HG02588 (cell line): Measurements from ENCODE around the gene ATF7IP.

Experiments
- ATAC-seq: cut with Tn5 transposase; IDR thresholded peaks from one replicate; pipeline ENCODE4 v1.9.1; 2021; ENCODE audit warnings: mild to moderate bottlenecking, moderate library complexity; ENCODE audit not compliant: unreplicated experiment

Gene ATF7IP

DNA sequence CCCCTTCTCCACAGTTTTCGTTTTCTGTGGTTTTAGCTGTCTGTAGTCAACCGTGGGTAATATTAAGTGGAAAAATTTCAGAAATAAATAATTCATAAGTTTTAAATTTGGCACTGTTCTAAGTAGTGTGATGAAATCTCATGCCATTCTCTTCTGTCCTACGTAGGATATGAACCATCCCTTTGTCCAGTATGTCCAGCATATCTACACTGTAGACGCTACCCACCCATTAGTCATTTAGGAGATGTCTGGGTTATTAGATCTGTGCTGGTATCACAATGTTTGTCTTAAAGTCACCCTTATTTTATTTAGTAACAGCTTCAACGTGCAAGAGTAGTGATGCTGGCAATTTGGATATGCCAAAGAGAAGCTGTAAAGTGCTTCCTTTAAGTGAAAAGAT is 44.7 kb downstream of the ATF7IP start:
- no peak for ATAC-seq

DNA sequence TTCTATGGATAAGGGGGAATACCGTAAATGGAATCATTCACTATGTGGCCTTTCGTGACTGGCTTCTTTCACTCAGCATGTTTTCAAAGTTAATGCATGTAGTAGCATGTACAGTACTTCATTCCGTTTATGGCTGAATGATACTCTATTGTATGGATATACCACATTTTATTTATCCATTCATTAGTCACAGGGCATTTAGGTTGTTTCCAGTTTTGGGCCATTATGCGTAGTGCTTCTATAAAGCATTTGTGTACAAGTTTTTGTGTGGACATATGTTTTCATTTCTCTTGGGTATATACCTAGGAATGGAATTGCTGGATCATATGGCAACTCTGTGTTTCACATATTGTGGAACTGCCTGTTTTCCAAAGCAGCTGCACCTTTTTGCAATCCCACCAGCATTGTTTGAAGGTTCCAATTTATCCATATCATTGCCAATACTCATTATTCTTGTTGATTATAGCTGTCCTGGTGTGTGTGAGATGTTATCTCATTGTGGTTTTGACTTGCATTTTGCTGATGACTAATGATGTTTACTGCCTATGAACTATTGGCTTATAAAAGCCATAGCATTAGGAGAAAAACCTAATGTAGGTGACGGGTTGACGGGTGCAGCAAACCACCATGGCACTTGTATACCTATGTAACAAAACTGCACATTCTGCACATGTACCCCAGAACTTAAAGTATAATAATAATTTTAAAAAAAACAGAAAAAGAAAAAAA is 45.5 kb downstream of the ATF7IP start:
- no peak for ATAC-seq

DNA sequence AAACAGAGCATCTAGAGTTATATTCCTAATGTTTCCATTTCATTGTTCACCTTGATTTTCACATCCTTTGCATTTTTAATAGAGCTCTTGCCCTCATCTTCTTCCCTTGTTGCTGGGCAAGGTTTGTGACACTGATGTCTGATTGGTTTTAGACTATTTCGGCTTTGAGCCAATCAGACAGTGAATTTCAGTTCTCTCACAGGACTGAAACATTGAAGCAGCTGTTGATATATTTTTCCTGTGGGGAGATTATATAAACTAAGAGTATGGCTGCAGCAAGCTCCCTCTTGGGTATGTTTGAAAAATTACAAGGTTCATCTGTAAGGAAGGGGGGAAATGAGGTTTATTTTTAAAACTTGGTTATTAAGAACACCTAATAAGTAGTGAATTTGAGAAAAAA is 51.2 kb downstream of the ATF7IP start:
- no peak for ATAC-seq

DNA sequence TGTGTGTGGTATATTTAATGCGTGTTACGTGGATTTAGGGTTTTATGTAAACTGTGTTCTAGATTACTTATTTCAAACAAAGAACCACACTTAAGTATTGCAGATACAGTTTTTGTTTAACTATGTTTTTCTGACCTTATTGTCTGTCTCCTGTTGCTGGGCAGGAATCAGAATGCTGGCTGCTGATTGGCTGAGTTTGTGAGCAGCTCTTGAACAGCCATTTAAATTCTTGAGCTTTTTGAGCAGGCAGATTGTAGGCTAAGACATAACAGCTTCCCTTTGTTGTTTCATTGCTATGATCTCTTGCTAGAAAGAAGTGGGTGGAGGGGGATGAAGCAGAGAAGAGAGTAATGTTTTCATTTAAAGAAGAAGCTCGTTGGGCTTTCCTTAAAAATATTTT is 52.2 kb downstream of the ATF7IP start:
- ATAC-seq, result no peak

DNA sequence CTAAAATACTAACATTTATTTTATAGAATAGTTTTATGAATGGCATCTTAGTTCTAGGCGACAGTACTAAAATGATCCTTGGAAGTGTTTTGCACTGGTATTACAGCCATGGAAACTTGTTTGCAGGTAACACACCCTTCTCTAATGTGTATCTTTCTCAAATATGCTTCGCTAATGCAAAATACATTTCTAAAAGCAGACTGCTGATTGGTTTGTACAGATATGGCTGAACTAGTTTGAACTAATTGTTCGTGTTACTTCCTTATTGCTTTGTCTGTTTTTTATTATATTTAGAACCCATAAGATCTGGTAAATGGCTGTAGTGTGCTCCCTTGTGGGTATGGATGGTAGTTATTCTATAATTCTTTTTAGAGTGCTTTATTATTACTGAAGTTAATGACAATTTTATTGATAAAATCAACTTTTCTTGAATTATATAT is 53.0 kb downstream of the ATF7IP start:
- ATAC-seq, result no peak

DNA sequence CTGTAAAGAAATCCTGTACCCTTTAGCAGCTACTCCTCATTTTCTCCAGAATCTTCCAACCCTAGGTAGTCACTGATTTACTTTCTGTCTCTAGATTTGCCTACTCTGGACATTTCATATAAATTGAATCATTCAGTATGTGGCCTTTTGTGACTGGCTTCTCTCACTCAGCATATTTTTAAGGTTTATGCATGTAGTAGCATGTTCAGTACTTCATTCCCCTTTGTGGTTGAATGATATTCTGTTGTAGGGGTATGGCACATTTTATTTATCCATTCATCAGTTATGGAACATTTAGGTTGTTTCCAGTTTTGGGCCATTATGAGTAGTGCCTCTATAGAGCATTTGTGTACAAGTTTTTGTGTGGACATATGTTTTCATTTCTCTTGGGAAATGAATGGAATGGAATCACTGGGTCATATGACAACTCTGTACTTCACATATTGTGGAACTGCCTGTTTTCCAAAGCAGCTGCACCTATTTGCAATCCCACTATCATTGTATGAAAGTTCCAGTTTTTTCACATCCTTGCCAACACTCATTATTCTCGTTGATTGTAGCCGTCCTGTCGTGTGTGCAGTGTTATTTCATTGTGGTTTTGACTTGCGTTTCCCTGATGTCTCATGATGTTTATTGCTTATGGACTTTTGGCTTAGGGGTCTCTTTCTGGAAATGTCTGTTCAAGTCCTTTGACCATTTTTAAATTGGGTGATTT is 57.2 kb downstream of the ATF7IP start:
- ATAC-seq, result no peak

DNA sequence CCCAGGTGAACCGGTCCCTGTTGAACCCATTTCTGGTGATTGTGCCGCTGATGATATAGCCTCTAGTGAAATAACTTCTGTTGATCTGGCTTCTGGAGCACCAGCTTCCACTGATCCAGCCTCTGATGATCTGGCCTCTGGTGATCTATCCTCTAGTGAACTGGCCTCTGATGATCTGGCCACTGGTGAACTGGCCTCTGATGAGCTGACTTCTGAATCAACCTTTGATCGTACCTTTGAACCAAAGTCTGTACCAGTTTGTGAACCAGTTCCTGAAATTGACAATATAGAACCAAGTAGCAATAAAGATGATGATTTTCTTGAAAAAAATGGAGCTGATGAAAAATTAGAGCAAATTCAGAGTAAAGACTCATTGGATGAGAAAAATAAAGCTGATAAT is 59.1 kb downstream of the ATF7IP start:
- ATAC-seq, result no peak

DNA sequence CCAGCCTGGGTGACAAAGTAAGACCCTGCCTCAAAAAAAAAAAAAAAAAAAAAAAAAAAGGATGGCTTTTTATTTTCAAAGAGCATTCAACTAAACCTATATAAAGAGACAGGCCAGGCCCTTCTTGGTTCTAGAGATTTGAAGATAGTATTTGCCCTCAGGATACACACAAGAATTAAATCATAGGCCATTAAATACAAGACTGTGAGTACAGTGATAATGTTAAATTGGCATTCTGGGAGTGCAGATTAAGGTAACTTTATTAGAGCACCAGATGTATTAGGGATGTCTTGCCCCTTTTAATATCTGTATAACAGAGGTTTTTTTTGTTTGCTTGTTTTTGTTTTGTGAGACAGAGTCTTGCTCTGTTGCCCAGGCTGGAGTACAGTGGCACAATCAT is 61.3 kb downstream of the ATF7IP start:
- ATAC-seq, result no peak

DNA sequence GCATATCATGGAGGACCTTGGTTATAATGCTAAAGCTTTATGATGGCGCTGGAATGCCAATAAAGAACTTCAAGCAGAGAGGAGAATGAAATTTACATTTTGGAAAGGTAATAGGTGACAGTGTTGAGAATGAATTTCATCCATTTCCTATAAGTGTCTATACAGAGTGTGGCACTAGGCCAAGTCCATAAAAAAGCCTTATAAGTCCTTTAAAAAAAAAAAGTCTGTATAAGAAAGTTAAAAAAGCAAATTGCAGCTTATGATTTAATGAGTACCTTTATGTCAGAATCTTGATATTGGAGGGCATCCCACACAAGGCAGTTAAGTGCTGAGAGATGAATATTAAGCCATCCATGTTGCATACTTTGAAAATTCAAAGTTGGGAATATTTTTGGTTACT is 62.4 kb downstream of the ATF7IP start:
- ATAC-seq, result no peak

DNA sequence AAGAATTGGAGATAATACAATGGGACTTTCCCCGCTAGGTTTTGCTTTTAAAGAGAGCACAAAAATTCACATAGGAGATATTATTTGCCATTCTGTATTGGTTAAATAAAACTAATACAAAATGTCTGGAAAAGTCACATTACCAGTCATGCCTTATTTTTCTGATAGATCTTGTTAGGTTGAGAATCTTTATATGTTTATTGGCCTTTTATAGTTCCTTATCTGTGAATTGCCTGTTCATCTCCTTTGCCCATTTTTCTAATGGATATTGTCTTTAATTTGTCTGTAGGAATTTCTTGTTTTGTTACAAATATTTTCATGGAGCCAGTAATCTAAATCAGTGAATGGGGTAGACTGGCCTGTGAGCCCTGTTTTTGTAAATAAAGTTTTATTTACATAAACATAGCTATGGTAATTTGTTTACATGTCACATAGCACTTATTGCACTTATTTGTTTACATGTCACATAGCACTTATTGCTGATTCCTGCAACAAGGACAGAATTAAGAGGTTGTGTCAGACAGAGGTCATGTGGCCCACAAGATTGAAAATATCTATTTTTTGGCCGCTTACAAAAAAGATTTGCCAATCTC is 65.0 kb downstream of the ATF7IP start:
- ATAC-seq, result no peak

DNA sequence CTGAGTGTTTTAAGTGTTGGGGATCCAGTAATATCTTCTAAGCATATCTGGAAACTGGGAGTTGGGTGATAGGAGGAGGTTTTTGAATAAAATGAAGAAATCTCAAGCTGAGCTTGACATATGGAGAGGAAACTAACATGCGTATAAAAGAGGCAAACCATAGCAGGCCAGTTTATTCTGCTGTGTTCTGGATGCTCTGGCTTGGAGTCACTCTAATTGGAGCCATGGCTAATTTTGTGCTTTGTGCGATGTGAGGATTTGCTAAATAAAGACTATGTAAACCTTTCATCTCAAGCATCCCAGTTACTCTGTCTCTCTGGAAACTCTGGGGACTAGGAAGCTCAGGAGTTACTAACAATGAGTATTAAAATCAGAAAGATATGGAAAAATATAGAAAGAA is 66.5 kb downstream of the ATF7IP start:
- ATAC-seq, result no peak

DNA sequence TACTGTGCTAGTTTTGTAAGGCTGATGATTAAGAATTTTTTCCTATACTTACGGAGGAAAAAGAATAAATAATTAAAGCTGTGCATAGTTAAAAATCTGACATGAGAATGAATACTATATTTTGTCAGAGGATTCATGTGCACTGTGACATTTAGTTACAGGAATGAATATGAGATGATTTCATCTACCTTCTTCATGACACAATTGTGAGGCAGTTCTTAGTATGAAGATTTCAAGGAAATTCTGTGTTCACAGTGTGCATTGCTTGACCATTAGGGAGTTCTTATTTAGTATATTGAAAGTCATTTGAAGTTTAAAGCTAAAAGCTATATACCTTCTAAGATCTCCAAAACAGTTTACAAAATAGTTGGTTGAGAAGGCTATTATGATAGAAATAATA is 70.1 kb downstream of the ATF7IP start:
- no peak for ATAC-seq

DNA sequence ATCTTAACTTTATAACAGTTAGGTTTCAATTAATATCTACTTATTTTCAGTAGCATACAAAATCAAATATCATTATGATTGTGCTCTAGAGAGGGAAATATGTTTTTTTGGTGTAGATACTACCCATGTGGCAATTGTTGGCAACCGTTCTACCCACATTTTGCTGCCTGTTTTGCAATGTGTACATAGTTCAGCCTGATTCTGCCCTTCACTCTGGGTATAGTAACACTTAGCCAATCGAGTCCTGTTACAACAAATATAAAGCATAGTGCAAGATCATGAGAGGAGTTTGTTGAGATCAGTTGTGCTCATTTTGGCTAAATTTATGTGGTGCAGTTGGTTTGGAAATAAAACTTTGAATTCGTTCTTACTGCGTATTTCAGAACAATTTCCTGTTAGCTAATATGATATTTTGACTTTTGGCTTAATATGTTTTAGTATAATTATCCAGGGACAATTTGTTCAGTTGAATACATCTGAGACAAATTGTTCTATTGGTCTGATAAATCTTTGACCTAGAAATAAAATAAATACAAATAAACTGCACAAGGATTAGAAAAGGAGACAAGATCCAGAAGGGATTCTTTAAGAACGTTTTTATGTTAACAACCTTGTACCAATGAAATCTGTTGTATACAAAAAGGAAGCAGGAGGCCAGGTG is 76.9 kb downstream of the ATF7IP start:
- no peak for ATAC-seq

DNA sequence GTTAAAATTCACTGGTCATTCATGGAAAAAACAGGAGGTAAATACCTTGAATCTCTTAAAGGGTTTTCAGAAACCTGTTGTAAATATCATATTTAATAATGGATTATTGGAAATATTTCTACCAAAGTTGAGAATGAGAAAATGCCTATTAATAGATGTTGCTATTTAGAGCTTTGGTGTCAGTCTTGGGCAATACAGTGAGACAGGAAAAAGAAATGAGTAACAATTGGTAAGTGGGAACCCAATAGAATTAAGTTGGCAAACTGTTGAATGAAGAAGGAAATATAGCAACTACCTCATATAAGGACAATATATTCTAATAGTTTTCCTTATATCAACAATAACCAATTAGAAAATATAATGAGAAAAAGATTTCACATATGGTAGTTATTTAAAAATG is 78.0 kb downstream of the ATF7IP start:
- ATAC-seq, result no peak

DNA sequence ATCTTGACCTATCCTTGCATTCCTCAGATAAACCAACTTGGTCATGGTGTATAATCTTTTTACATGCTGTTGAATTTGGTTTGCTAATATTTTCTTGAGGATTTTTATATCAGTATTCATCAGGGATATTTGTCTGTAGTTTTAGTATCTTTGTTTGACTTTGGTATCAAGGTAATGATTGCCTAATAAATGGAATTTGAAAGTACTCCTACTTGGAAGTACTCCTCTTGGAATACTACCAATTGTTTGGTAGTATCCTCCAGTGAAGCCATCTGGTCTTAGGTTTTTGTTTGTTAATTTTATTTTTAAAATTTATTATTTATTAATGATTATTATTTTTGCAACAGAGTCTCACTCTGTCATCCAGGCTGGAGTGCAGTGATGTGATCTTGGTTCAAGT is 85.0 kb downstream of the ATF7IP start:
- ATAC-seq, result no peak

DNA sequence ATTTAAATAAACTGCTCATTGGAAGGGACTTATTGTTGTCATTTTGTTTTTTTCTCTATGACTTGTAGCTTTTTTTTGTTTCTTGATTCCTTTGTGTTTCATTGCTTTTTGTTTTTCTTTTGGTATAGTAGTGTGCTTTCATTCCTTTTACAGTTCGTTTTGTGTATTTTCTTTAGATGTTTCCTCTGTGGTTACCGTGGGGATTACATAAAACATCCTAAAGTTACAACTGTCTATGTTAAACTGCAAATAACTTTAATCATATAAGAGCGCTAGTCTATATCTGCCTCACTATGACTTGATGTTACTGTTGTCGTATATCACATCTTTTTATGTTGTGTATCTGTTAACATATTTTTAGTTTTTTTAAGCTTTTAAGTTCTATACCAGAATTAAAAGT is 86.9 kb downstream of the ATF7IP start:
- no peak for ATAC-seq

DNA sequence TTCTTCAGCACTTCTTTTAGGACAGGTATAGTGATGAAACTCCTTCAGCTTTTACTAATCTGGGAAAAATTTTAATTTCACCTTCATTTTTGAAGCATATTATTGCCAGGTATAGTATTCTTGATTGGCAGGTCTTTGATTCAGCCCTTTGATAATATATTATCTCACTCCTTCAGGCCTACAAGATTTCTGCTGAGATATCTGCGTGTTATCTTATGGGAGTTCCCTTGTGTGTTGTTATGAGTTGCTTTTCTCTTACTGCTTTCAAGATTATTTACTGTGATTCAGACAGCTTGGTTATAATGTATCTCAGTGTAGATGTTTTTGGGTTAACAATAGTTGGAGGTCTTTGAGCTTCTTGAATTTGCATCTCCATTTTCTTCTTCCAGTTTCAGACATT is 87.4 kb downstream of the ATF7IP start:
- ATAC-seq, result no peak

DNA sequence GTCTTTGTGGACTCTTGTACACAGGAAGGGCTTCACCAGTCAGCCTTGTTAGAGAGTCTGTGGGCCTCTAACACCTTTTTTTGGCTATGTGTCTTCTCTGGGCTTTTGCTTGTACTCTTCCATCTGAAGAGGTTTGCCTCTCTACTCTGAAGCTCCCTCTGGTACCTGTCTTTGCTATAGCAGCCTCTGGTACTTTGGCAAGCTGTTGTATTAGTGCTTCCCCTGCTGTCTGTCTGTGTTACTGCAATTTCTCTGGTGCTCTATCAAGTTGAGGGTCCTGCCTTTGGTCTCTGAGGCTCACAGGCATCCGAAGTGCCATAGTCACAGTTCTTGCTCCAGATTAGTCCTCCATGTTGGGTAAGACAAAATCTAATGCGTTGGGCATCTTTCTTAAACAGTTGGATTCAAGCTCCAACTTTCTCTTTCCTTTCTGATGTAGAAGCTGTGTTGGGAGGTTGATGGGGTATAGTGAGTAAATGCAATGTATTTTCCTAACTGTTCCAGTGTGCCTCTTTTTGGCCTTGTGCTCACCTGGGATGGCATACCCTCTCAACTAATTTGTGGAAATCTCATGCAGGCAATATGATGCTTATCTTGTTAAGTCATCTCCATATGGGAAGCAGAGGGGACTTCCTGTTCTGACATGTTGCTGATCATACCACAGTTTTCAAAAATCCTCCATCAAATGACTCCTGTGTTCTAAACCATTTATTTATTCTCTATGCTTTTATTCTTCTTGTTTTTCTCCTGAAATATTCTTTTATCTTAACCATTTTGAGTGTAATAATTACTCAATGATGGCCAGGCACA is 88.8 kb downstream of the ATF7IP start:
- peak; percentile 69 for ATAC-seq

DNA sequence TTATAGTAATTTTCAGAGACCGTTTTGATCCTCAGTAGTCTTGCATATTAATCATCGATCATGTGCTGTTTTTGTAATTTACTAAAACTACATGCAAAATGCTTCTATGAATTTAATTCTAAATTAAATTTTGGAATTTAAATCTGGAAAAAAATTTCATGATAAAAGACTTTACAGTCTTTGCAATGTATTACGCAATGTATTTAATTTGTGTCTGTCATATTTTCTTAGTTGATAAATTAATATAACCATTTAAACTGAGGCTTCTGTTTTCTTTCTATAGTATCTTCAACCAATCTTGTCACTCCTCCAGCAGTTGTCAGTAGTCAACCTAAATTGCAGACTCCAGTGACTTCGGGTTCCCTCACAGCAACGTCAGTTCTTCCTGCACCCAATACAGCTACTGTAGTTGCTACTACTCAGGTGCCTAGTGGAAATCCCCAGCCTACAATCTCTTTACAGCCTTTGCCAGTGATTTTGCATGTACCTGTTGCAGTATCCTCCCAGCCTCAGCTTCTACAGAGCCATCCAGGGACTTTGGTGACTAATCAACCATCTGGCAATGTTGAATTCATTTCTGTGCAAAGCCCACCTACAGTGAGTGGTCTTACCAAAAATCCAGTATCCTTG is 94.8 kb downstream of the ATF7IP start:
- no peak for ATAC-seq

DNA sequence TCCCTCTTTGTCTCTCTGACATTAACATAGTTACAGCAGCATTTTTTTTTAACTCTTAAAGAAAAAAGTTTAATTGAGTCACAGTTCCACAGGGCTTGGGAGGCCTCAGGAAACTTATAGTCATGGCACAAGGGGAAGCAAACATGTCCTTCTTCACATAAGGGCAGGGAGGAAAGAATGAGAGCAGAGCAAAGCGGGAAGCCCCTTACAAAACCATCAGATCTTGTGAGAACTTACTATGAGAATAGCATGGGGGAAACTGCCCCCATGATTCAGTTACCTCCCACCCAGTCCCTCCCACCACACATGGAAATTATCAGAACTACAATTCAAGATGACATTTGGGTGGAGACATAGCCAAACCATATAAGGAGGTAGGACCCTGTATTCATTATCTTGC is 106.0 kb downstream of the ATF7IP start:
- ATAC-seq, result no peak
